ENCODE measurements around the gene SIRPA. TPM values are rescaled to one million over a fixed set of nuclear protein-coding genes. Genes with fewer than 3 reads are reported as not detected.

SIRPA gene
- total and polyA plus RNA-seq, 10 of the 15 experiments (the other 5 are each of a cell fraction or from before 2014, with no cell fraction given), result 1.7 to 13.2 (median 5.0) TPM

- no TSS peak for BruUV-seq (replicated peaks)
- H3K9ac ChIP-seq (ENCODE audit: control insufficient read depth, insufficient read depth, low read length), result no peak overlapping the region
Observed at GRCh38 chr20:1943275-1944002, 48.2 kb downstream of the SIRPA start.

More at GRCh38 chr20:1943275-1944002, 48.2 kb downstream of the SIRPA start:
- DNase-seq (ENCODE audit: low read depth, low spot score) (no peak), ATAC-seq (no peak), FAIRE-seq (no peak)
- Histone ChIP-seq H3K27ac (ENCODE audit: control insufficient read depth, insufficient read depth) (no peak overlapping the region), H3K4me1 (ENCODE audit: control insufficient read depth, insufficient read depth, low read length) (no peaks in the 10 kb centered on the region), H3K9me3 (replicated peaks; ENCODE audit: control insufficient read depth, insufficient read depth, low read length) (no peaks in the 10 kb centered on the region), H3K4me2 (ENCODE audit: control insufficient read depth, insufficient read depth) (no peak overlapping the region), H4K20me1 (ENCODE audit: control insufficient read depth, insufficient read depth) (no peaks in the 10 kb centered on the region), H3K36me3 (ENCODE audit: control insufficient read depth in 2 of 2, insufficient read depth in 2 of 2, low read length in 1 of 2) (no peaks in the 10 kb centered on the region), H3K4me3 (no peak overlapping the region), H2AFZ (ENCODE audit: control insufficient read depth, low read depth, low read length) (no peak overlapping the region), H3K79me2 (ENCODE audit: control insufficient read depth, insufficient read depth, low read length) (no peaks in the 10 kb centered on the region), H3K27me3 (replicated peaks in 1 of 2; ENCODE audit: control insufficient read depth in 2 of 2, insufficient read depth in 2 of 2, low read length in 1 of 2) (peaks cover 4 to 7% of the 10 kb centered on the region in 2 experiments)
- SMC1A ChIA-PET (ENCODE audit: uncharacterized antibody, unreplicated experiment), result interaction anchor here (0.6 kb wide), 1 partner anchor 629 kb away, joined by 3 read pairs; no protein-coding TSS in a partner anchor
- RAD21 ChIA-PET (ENCODE audit: unreplicated experiment), result no interaction called here
- POLR2A ChIA-PET, result no interaction called here
- CTCF ChIA-PET, result interaction anchor here (1.1 kb wide), 1 partner anchor 22 kb away, joined by 4 read pairs; no protein-coding TSS in a partner anchor
- 27% methylated on average over 8 of the region's 8 CpGs for WGBS (ENCODE audit: insufficient coverage, insufficient replicate concordance, low lambda C conversion rate, missing lambda C conversion rate)
- in situ Hi-C loops (cut with MboI) (no loop called here), intact Hi-C loops (cut with micrococcal nuclease; ENCODE audit: unreplicated experiment) (no loop called here)
- TF ChIP-seq TCF12 (IDR thresholded peaks at IDR 0.05; ENCODE audit: low read depth, low read length) (no peak), NFXL1 (IDR thresholded peaks at IDR 0.05; ENCODE audit: borderline replicate concordance) (no peak), SMAD5 (IDR thresholded peaks at IDR 0.05; ENCODE audit: low read depth) (no peak), WRNIP1 (IDR thresholded peaks at IDR 0.05; ENCODE audit: borderline replicate concordance, low read depth, low read length) (no peak), EP300 (IDR thresholded peaks at IDR 0.05; ENCODE audit: borderline replicate concordance in 1 of 2, control insufficient read depth in 1 of 2, low read depth in 2 of 2, low read length in 2 of 2) (no peak), RUNX3 (IDR thresholded peaks at IDR 0.05; ENCODE audit: low read length) (no peak), POLR2AphosphoS2 (IDR thresholded peaks at IDR 0.05; ENCODE audit: low read depth, low read length) (no peak), DPF2 (IDR thresholded peaks at IDR 0.05) (no peak), PAX8 (IDR thresholded peaks at IDR 0.05) (no peak), NFYB (IDR thresholded peaks at IDR 0.05; ENCODE audit: insufficient read depth, low read depth, low read length) (no peak), MTA3 (IDR thresholded peaks at IDR 0.05; ENCODE audit: borderline replicate concordance, low read length) (no peak), ZBED1 (IDR thresholded peaks at IDR 0.05; ENCODE audit: borderline replicate concordance) (no peak), REST (IDR thresholded peaks at IDR 0.05; ENCODE audit: low read depth, low read length) (no peak)

Data from GM12878 (cell line).